Fibroblast of pulmonary artery (primary cell): ENCODE results near the gene LRRK2.
A peak's percentile ranks its signal among the peaks of the same experiment; 100 is the strongest.

ENCODE experiments used
- DNase-seq: peaks from one replicate; pipeline ENCODE4 v3.0.0-alpha.2; 2010; ENCODE audit warnings: low read depth
- H3K4me3 ChIP-seq: replicated peaks from 2 replicates; pipeline ENCODE4 v1.5.1; 2011; ENCODE audit warnings: low read depth, mild to moderate bottlenecking, control low read depth, low read length, moderate library complexity
- TF ChIP-seq, protein P1 (sequence below): IDR thresholded peaks from 2 replicates; pipeline ENCODE4 v1.5.1; 2011; ENCODE audit warnings: mild to moderate bottlenecking, control low read depth, low read length, inconsistent platforms; ENCODE audit errors: missing control alignments

Gene LRRK2

DNA sequence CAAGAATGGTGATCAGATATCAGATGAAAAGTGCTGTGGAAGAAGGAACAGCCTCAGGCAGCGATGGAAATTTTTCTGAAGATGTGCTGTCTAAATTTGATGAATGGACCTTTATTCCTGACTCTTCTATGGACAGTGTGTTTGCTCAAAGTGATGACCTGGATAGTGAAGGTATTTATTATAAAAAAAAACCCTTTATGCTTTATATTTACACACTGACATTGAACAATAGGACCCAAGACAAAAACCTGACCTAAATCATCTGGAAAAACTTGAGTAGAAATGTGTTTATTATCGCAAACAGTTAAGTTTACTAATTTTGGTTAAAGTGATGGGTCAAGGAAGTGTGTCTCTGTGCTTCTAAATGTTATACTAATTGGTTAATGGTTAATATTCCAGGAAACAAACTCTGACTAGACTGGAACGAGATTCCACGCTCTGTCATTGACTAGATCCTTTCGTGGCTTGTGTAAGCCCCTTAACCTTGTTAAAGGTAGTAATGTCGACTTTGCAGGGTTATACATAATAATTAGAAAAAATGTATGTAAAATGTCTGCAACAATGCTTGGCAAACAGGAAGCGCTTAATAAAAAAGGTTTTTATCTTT is 62.7 kb downstream of the LRRK2 start:
- no peak for DNase-seq
- TF ChIP-seq, protein P1, sequence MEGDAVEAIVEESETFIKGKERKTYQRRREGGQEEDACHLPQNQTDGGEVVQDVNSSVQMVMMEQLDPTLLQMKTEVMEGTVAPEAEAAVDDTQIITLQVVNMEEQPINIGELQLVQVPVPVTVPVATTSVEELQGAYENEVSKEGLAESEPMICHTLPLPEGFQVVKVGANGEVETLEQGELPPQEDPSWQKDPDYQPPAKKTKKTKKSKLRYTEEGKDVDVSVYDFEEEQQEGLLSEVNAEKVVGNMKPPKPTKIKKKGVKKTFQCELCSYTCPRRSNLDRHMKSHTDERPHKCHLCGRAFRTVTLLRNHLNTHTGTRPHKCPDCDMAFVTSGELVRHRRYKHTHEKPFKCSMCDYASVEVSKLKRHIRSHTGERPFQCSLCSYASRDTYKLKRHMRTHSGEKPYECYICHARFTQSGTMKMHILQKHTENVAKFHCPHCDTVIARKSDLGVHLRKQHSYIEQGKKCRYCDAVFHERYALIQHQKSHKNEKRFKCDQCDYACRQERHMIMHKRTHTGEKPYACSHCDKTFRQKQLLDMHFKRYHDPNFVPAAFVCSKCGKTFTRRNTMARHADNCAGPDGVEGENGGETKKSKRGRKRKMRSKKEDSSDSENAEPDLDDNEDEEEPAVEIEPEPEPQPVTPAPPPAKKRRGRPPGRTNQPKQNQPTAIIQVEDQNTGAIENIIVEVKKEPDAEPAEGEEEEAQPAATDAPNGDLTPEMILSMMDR = no peak
- H3K4me3 ChIP-seq = no peak overlapping the region

DNA sequence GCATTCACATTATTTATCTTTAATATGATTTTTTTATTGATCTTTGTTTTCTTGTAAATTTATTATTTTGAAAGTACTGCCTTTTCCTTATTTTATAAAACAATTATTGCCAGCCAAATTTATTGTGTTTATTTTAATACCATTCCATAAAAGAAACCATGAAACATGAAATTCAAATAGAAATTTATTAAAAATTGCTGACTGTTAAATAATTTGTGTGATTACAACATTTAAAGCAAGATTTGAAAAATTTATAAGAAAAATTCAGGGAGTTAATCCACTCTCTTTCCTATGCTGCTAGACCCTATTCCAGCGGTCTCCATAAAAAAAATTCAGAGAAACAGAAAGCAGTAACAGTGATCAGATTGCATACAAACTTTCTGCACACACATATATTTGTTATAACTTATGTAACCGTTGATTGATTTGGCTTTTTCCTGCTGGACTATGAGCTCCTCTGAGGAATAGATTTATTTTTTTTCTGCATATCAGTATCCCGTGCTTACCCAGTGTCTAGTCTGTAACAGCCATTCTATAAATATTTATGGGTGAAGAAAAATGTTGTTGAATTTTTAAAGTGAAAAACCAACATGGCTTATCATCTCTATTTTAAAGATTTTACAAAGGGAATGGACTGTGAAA is 68.1 kb downstream of the LRRK2 start:
- no peak overlapping the region for H3K4me3 ChIP-seq
- TF ChIP-seq, protein P1 = no peak
- DNase-seq = no peak

DNA sequence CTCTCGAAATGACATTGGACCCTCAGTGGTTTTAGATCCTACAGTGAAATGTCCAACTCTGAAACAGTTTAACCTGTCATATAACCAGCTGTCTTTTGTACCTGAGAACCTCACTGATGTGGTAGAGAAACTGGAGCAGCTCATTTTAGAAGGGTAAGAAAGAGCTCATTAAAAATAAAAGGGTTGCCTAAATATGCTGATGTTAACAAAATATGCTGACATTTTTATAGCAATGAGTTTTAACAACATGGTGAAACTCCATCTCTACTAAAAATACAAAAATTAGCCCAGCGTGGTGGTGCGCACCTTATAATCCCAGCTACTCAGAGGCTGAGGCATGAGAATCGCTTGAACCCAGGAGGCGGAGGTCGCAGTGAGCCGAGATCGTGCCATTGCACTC is 73.5 kb downstream of the LRRK2 start:
- no peak overlapping the region for H3K4me3 ChIP-seq
- no peak for DNase-seq
- TF ChIP-seq, protein P1 = no peak

DNA sequence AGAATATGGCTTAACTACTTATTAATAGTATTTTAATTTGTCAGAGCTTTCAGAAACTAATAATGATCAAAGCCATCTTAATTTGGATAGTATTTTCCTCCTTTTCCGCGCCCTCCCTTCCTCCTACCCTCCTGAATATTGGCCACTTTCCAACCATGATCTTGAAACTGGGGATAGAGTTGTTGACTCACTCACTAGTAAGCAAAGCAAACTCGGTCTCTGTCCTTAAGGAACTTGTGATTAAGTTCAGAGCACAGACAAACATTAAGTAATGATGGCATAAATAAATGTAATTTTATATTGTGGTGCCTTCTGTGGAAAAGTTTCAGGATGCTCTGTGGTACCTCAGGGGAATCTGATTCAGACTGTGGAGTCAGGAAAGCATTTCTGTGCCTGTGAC is 75.7 kb downstream of the LRRK2 start:
- peak; percentile 2 for DNase-seq
- no peak overlapping the region for H3K4me3 ChIP-seq
- TF ChIP-seq, protein P1 = no peak

DNA sequence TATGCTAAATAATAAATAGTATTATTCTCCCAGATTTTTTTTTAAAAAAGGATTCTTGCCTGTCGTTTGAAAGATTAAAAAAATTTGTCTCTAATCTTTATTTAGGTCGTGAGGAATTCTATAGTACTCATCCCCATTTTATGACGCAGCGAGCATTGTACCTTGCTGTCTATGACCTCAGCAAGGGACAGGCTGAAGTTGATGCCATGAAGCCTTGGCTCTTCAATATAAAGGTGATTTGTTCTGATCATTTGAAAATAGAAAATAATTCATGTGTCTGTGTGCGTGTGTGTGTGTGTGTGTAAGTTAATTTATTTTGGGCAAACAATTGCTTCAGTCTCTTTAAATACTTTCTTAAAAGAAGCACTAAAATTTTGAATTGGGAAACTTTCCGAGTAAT is 84.2 kb downstream of the LRRK2 start:
- no peak for DNase-seq
- TF ChIP-seq, protein P1 = no peak
- H3K4me3 ChIP-seq = no peak overlapping the region

DNA sequence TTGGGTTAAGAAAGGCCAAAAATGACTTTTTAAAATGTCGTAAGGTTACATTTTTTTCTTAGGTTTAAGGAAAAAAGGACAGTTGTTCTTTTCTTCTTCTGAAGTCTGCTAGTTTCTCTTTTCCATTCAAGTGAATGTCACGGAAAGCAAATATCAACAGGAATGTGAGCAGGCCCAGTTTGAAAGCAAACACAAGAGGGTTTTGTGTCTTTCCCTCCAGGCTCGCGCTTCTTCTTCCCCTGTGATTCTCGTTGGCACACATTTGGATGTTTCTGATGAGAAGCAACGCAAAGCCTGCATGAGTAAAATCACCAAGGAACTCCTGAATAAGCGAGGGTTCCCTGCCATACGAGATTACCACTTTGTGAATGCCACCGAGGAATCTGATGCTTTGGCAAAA is 85.4 kb downstream of the LRRK2 start:
- no peak for DNase-seq
- TF ChIP-seq, protein P1 = no peak
- no peak overlapping the region for H3K4me3 ChIP-seq

DNA sequence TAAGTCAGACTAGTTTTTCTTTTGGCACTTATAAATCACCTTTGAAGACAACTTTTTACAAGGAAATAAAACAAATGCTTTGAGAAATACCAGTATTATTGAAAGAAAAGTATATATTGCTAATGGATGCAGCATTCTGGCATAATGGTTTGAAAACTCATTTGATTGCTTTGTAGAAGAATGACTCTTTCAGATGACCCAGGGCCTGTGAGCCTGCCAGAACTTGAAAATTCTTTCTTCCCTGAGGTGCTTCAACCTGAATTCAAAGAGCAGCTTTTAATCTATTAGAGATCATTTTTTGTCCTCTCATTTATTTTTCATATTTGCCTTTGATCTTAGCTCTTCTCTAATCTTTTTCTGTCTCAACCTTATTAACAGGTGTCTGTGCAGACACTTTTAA is 87.4 kb downstream of the LRRK2 start:
- no peak overlapping the region for H3K4me3 ChIP-seq
- TF ChIP-seq, protein P1 = no peak
- DNase-seq = no peak
